SU-DHL-6 (cell line): ENCODE results near the gene RTRAF.

ENCODE experiments used
- H2AFZ ChIP-seq: fragments of 200-600 bp; sonication (generic); 2 replicates; pipeline ENCODE4 v1.6.1; 2014; ENCODE audit warnings: low read depth, mild to moderate bottlenecking, moderate library complexity, mixed read lengths, antibody characterized with exemption, low read length; ENCODE audit not compliant: severe bottlenecking
- H3F3A ChIP-seq: fragments of 200-600 bp; shearing (Covaris generic); 2 replicates; pipeline ENCODE4 v1.6.0; 2016; ENCODE audit warnings: antibody characterized with exemption, mild to moderate bottlenecking; ENCODE audit not compliant: insufficient read depth
- H3K27ac ChIP-seq: fragments of 200-600 bp; sonication (generic); 2 replicates; pipeline ENCODE4 v1.5.1; 2016; ENCODE audit warnings: low read depth, mild to moderate bottlenecking, low read length, moderate library complexity, mixed read lengths
- H3K27me3 ChIP-seq: fragments of 200-600 bp; sonication (generic), shearing (Covaris generic); 2 replicates; pipeline ENCODE4 v1.6.0; 2014; ENCODE audit warnings: mild to moderate bottlenecking, low read length
- H3K36me3 ChIP-seq: fragments of 200-600 bp; sonication (generic); 2 replicates; pipeline ENCODE4 v1.6.1; 2014; ENCODE audit warnings: mild to moderate bottlenecking, low read length, mixed read lengths
- H3K4me2 ChIP-seq: fragments of 300-600, 200-600 bp; shearing (Covaris generic), sonication (generic); 2 replicates; pipeline ENCODE4 v1.6.0; 2014; ENCODE audit warnings: low read length, low read depth, mild to moderate bottlenecking; ENCODE audit not compliant: poor library complexity, severe bottlenecking
- H3K4me3 ChIP-seq: fragments of 200-600 bp; sonication (generic); 2 replicates; pipeline ENCODE4 v1.5.1; 2014; ENCODE audit warnings: antibody characterized with exemption, low read length, mild to moderate bottlenecking, mixed read lengths; ENCODE audit not compliant: insufficient read depth, poor library complexity, severe bottlenecking
- H3K79me2 ChIP-seq: fragments of 200-600 bp; sonication (generic); 2 replicates; pipeline ENCODE4 v1.6.1; 2014; ENCODE audit warnings: mild to moderate bottlenecking, low read length, moderate library complexity; ENCODE audit not compliant: insufficient read depth
- H3K9ac ChIP-seq: fragments of 200-600 bp; sonication (generic); 2 replicates; pipeline ENCODE4 v1.7.0; 2014; ENCODE audit warnings: mild to moderate bottlenecking, low read length
- H3K9me2 ChIP-seq: fragments of 200-600 bp; sonication (generic); replicated peaks from 2 replicates; pipeline ENCODE4 v1.6.1; 2014; ENCODE audit warnings: low read length; ENCODE audit not compliant: insufficient read depth
- H3K9me3 ChIP-seq: fragments of 200-600 bp; sonication (generic); 2 replicates; pipeline ENCODE4 v1.6.1; 2014; ENCODE audit warnings: low read length, mixed read lengths; ENCODE audit not compliant: insufficient read depth
- H4K20me1 ChIP-seq: fragments of 200-600 bp; sonication (generic); 2 replicates; pipeline ENCODE4 v1.6.1; 2014; ENCODE audit warnings: low read depth, mild to moderate bottlenecking, antibody characterized with exemption, low read length, moderate library complexity, mixed read lengths
- CTCF ChIP-seq: fragments of 200-600 bp; sonication (generic); IDR thresholded peaks from one replicate; pipeline ENCODE4 v1.5.1; 2017; ENCODE audit warnings: antibody characterized with exemption, mild to moderate bottlenecking, low read length, moderate library complexity; ENCODE audit not compliant: insufficient read depth, poor library complexity, severe bottlenecking
- EZH2phosphoT487 ChIP-seq: fragments of 200-600 bp; sonication (generic), shearing (Covaris generic); conservative IDR thresholded peaks from 2 replicates; pipeline ENCODE4 v1.6.1; 2018; ENCODE audit warnings: mild to moderate bottlenecking, antibody characterized with exemption, low read length, moderate library complexity, mixed read lengths

RTRAF gene

GRCh38 chr14:52020866-52021717 is 31.7 kb downstream of the RTRAF start:
- H3K79me2 ChIP-seq: no peaks in the 10 kb centered on the region

GRCh38 chr14:52021957-52022600 is 32.7 kb downstream of the RTRAF start:
- Histone ChIP-seq H3K27ac (no peak overlapping the region), H3K4me2 (no peak overlapping the region), H3K36me3 (no peaks in the 10 kb centered on the region), H3K9me2 (no peaks in the 10 kb centered on the region), H3K4me3 (no peak overlapping the region), H3K9ac (no peak overlapping the region), H3K27me3 (no peaks in the 10 kb centered on the region), H3K79me2 (no peaks in the 10 kb centered on the region), H2AFZ (no peak overlapping the region), H4K20me1 (no peaks in the 10 kb centered on the region), H3F3A (no peaks in the 10 kb centered on the region), H3K9me3 (no peaks in the 10 kb centered on the region)
- TF ChIP-seq EZH2phosphoT487: no peak
- TF ChIP-seq CTCF: no peak

More at GRCh38 chr14:52020866-52021717, 31.7 kb downstream of the RTRAF start:
- H3K9me2 ChIP-seq: no peaks in the 10 kb centered on the region
- no peak overlapping the region for H3K9ac ChIP-seq
- no peak overlapping the region for H2AFZ ChIP-seq
- TF ChIP-seq EZH2phosphoT487: no peak
- TF ChIP-seq CTCF: no peak
- H4K20me1 ChIP-seq: no peaks in the 10 kb centered on the region
- H3K27me3 ChIP-seq: no peaks in the 10 kb centered on the region
- H3K36me3 ChIP-seq: no peaks in the 10 kb centered on the region
- no peak overlapping the region for H3K27ac ChIP-seq
- H3F3A ChIP-seq: no peaks in the 10 kb centered on the region
- no peaks in the 10 kb centered on the region for H3K9me3 ChIP-seq
- H3K4me2 ChIP-seq: no peak overlapping the region
- H3K4me3 ChIP-seq: no peak overlapping the region

DNA sequence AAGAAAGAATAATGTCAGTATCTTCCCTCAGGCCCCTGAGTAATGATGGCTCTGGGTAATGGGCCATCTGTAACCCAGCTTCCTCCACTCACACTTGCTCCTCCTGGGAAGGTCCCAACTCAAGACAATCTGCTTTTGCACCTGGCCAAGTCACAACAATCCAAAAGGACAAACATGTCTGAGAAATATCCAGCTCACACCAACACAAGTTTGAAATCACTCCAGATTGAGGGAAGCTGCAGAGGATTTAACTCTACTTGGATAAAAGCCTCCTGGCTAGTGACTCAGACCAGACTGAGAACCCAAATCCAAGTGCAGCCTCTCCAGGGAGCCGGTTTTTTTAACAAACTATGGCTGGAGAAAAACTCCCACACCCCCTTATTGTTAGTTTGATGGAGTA is 34.2 kb downstream of the RTRAF start:
- Histone ChIP-seq H3K4me3 (no peak overlapping the region), H3K9ac (no peak overlapping the region), H3K79me2 (no peaks in the 10 kb centered on the region), H4K20me1 (no peaks in the 10 kb centered on the region), H3K9me3 (no peaks in the 10 kb centered on the region), H3F3A (no peaks in the 10 kb centered on the region), H2AFZ (no peak overlapping the region), H3K27ac (no peak overlapping the region), H3K4me2 (no peak overlapping the region), H3K36me3 (no peaks in the 10 kb centered on the region), H3K27me3 (no peaks in the 10 kb centered on the region), H3K9me2 (no peaks in the 10 kb centered on the region)
- no peak for TF ChIP-seq EZH2phosphoT487

DNA sequence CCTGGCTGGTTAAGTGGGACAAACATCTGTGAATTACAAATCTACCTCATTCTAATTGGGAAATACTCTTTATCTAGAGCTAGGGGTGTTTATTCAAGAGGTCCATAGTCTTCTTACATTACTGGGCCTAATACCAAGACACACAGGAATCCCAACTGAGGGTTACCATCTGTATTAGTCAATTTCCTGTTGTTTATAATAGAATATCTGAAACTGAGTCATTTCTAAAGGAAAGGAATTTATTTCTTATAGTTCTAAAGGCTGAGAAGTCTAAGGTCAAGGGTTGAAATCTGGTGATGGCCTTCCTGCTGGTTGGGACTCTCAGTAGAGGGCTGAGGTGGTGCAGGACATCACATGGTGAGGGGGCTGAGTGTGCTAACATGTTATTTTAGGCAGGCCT is 36.0 kb downstream of the RTRAF start:
- H3K27me3 ChIP-seq: no peaks in the 10 kb centered on the region
- H3K36me3 ChIP-seq: no peaks in the 10 kb centered on the region
- H3K9me3 ChIP-seq: no peaks in the 10 kb centered on the region
- H3K9ac ChIP-seq: no peak overlapping the region
- TF ChIP-seq CTCF (no peak), EZH2phosphoT487 (no peak)
- no peaks in the 10 kb centered on the region for H3K79me2 ChIP-seq
- H3K9me2 ChIP-seq: no peaks in the 10 kb centered on the region
- H3K27ac ChIP-seq: no peak overlapping the region
- no peak overlapping the region for H3K4me2 ChIP-seq
- H3F3A ChIP-seq: no peaks in the 10 kb centered on the region
- no peaks in the 10 kb centered on the region for H4K20me1 ChIP-seq
- no peak overlapping the region for H2AFZ ChIP-seq
- H3K4me3 ChIP-seq: no peak overlapping the region
